ENCODE measurements around the gene HMCN1. TPM values are rescaled to one million over a fixed set of nuclear protein-coding genes. Genes with fewer than 3 reads are reported as not detected.

Gene HMCN1
- total RNA-seq, 1 experiment from 2014 or later: 0.23 TPM

DNA sequence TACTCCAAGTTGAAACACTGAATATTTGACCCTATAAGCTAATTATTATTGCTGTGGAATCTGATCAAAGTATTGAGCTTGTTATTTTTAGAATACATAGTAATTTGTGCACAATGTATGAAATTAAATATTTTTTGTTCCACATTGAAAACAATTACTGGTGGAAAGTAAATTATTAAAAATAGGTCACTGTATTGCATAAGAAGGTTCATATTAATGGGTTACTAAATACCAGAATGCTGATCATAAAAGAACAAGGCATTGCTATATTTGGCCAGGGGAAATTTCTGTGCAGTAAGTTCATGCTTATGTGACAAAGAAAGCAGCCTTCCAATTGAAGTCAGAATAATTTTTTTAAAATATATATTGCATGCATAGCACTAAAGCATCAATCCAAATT lies 481.4 kb downstream of the HMCN1 start:
- BruUV-seq (replicated peaks): no TSS peak
- Histone ChIP-seq H3K27me3 (ENCODE audit: control insufficient read depth, insufficient read depth, low read length) (no peaks in the 10 kb centered on the region), H3K27ac (ENCODE audit: low read length) (no peak overlapping the region), H3K4me3 (ENCODE audit: low read depth in 2 of 2, low read length in 2 of 2) (no peak overlapping the region), H3K36me3 (ENCODE audit: control insufficient read depth, insufficient read depth, low read length) (no peaks in the 10 kb centered on the region), H3K9me3 (ENCODE audit: control insufficient read depth, insufficient read depth, low read depth, low read length) (no peaks in the 10 kb centered on the region), H3K4me1 (ENCODE audit: control insufficient read depth, insufficient read depth, low read length) (no peaks in the 10 kb centered on the region)
- TF ChIP-seq, protein P1, sequence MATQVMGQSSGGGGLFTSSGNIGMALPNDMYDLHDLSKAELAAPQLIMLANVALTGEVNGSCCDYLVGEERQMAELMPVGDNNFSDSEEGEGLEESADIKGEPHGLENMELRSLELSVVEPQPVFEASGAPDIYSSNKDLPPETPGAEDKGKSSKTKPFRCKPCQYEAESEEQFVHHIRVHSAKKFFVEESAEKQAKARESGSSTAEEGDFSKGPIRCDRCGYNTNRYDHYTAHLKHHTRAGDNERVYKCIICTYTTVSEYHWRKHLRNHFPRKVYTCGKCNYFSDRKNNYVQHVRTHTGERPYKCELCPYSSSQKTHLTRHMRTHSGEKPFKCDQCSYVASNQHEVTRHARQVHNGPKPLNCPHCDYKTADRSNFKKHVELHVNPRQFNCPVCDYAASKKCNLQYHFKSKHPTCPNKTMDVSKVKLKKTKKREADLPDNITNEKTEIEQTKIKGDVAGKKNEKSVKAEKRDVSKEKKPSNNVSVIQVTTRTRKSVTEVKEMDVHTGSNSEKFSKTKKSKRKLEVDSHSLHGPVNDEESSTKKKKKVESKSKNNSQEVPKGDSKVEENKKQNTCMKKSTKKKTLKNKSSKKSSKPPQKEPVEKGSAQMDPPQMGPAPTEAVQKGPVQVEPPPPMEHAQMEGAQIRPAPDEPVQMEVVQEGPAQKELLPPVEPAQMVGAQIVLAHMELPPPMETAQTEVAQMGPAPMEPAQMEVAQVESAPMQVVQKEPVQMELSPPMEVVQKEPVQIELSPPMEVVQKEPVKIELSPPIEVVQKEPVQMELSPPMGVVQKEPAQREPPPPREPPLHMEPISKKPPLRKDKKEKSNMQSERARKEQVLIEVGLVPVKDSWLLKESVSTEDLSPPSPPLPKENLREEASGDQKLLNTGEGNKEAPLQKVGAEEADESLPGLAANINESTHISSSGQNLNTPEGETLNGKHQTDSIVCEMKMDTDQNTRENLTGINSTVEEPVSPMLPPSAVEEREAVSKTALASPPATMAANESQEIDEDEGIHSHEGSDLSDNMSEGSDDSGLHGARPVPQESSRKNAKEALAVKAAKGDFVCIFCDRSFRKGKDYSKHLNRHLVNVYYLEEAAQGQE (IDR thresholded peaks at IDR 0.05; ENCODE audit: insufficient read depth in 1 of 2, low read depth in 2 of 2, low read length in 1 of 2): no peak
- TF ChIP-seq POLR2AphosphoS5 (IDR thresholded peaks at IDR 0.05; ENCODE audit: low read depth, low read length): no peak
- TF ChIP-seq TCF7L2 (IDR thresholded peaks at IDR 0.05; ENCODE audit: low read depth, low read length): no peak
- TF ChIP-seq, protein P2, sequence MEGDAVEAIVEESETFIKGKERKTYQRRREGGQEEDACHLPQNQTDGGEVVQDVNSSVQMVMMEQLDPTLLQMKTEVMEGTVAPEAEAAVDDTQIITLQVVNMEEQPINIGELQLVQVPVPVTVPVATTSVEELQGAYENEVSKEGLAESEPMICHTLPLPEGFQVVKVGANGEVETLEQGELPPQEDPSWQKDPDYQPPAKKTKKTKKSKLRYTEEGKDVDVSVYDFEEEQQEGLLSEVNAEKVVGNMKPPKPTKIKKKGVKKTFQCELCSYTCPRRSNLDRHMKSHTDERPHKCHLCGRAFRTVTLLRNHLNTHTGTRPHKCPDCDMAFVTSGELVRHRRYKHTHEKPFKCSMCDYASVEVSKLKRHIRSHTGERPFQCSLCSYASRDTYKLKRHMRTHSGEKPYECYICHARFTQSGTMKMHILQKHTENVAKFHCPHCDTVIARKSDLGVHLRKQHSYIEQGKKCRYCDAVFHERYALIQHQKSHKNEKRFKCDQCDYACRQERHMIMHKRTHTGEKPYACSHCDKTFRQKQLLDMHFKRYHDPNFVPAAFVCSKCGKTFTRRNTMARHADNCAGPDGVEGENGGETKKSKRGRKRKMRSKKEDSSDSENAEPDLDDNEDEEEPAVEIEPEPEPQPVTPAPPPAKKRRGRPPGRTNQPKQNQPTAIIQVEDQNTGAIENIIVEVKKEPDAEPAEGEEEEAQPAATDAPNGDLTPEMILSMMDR (IDR thresholded peaks at IDR 0.05): no peak
- TF ChIP-seq SIN3A (IDR thresholded peaks at IDR 0.05; ENCODE audit: borderline replicate concordance, insufficient read depth, low read depth, low read length): no peak
- ATAC-seq (no peak), DNase-seq (ENCODE audit: low read depth, low spot score) (no peak)
- intact Hi-C loops (cut with micrococcal nuclease; ENCODE audit: unreplicated experiment) (loop anchor here (10.0 kb wide), 1 partner anchor 61 kb away; no protein-coding TSS in a partner anchor), in situ Hi-C loops (cut with HindIII; ENCODE audit: low pct_unique_long_range_greater_than_20kb, low sequenced_read_pairs) (no loop called here)
- ChIA-PET POLR2A (no interaction called here), CTCF (no interaction called here)

DNA sequence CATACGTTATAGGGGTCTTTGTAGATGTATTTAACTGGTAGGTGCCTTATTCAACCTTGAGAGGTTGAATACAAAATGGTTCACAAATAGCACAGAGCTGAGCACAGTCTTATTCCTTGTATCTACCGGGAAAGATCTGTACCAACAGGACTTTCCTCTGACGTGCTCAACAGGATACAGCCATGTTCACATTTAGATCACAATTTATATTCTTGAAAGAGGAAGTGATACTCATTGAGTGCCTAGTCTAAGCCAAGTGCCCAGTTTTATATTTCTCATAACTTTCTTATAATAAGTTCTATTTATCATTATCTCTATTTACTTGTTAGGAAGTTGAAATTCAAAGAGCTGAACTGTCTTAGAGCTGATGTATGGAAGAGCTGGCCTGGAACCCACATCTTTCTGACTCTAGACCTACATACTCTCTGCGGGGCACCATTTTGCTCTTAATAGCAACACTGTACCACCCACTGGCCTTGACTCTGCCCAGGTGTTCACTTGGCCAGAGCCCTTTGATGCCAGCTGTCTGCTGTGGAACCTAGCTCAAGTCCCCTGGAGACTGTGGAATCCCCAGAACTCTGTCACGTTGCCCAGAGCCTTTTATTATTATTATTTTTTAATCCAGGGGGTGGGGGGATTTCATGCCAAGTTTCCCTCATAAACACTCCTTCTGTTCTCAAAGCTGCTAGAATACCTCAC lies 484.6 kb downstream of the HMCN1 start:
- H3K4me1 ChIP-seq (ENCODE audit: control insufficient read depth, insufficient read depth, low read length): no peaks in the 10 kb centered on the region
- DNase-seq (ENCODE audit: low read depth, low spot score) (no peak), ATAC-seq (no peak)
- intact Hi-C loops (cut with micrococcal nuclease; ENCODE audit: unreplicated experiment) (loop anchor here (10.0 kb wide), 1 partner anchor 64 kb away; no protein-coding TSS in a partner anchor), in situ Hi-C loops (cut with HindIII; ENCODE audit: low pct_unique_long_range_greater_than_20kb, low sequenced_read_pairs) (no loop called here)
- H3K36me3 ChIP-seq (ENCODE audit: control insufficient read depth, insufficient read depth, low read length): no peaks in the 10 kb centered on the region
- no peak overlapping the region for H3K27ac ChIP-seq (ENCODE audit: low read length)
- no peak for TF ChIP-seq SIN3A (IDR thresholded peaks at IDR 0.05; ENCODE audit: borderline replicate concordance, insufficient read depth, low read depth, low read length)
- no peak for TF ChIP-seq POLR2AphosphoS5 (IDR thresholded peaks at IDR 0.05; ENCODE audit: low read depth, low read length)
- TF ChIP-seq, protein P1 (IDR thresholded peaks at IDR 0.05; ENCODE audit: insufficient read depth in 1 of 2, low read depth in 2 of 2, low read length in 1 of 2): no peak
- TF ChIP-seq TCF7L2 (IDR thresholded peaks at IDR 0.05; ENCODE audit: low read depth, low read length): no peak
- ChIA-PET POLR2A (no interaction called here), CTCF (no interaction called here)
- no peak overlapping the region for H3K4me3 ChIP-seq (ENCODE audit: low read depth in 2 of 2, low read length in 2 of 2)
- H3K27me3 ChIP-seq (ENCODE audit: control insufficient read depth, insufficient read depth, low read length): no peaks in the 10 kb centered on the region
- H3K9me3 ChIP-seq (ENCODE audit: control insufficient read depth, insufficient read depth, low read depth, low read length): no peaks in the 10 kb centered on the region
- no TSS peak for BruUV-seq (replicated peaks)

All from Panc1 (cell line).